HepG2 (cell line): Measurements from ENCODE around the gene NELFCD. TPM values are rescaled to one million over a fixed set of nuclear protein-coding genes. Genes with fewer than 3 reads are reported as not detected.

Experiments
- HNRNPK ChIP-seq: fragments of 200-400 bp; formaldehyde crosslinking; IDR thresholded peaks from 2 replicates; pipeline ENCODE4 v1.6.1; 2018; ENCODE audit warnings: low read length, low read depth, moderate library complexity, mild to moderate bottlenecking; ENCODE audit not compliant: poor library complexity, severe bottlenecking
- KLF13 ChIP-seq: sonication (generic); formaldehyde crosslinking; IDR thresholded peaks from 2 replicates; pipeline ENCODE4 v1.4.0; 2020; ENCODE audit warnings: mild to moderate bottlenecking, missing genetic modification reagents
- KMT2A ChIP-seq: sonication (generic); formaldehyde crosslinking; IDR thresholded peaks from 2 replicates; pipeline ENCODE4 v1.4.0; 2020; ENCODE audit warnings: missing genetic modification reagents
- POLR2AphosphoS2 ChIP-seq: IDR thresholded peaks from 2 replicates; pipeline ENCODE4 v1.6.1; 2011; ENCODE audit warnings: low read depth, low read length, improper control_type of control experiment
- POLR2AphosphoS5 ChIP-seq: IDR thresholded peaks from 2 replicates; pipeline ENCODE4 v1.6.1; 2012; ENCODE audit warnings: low read depth, low read length
- SMARCC2 ChIP-seq: fragments of 450-650 bp; IDR thresholded peaks from 2 replicates; pipeline ENCODE4 v1.6.1; 2017; ENCODE audit warnings: antibody characterized with exemption, mild to moderate bottlenecking
- SOX6 ChIP-seq, 2 experiments: fragments of 450-650 bp in 1 of 2; sonication (generic) in 1 of 2; formaldehyde crosslinking in 1 of 2; IDR thresholded peaks; 2 replicates each; pipeline versions ENCODE4 v1.4.0 to v1.6.1; 2017 to 2020; ENCODE audit warnings: antibody characterized with exemption in 1 of 2, mild to moderate bottlenecking in 1 of 2, missing genetic modification reagents in 1 of 2
- SRY ChIP-seq: sonication (generic); formaldehyde crosslinking; IDR thresholded peaks from 2 replicates; pipeline ENCODE4 v1.8.0; 2022; ENCODE audit warnings: mild to moderate bottlenecking, missing genetic modification reagents
- ZFX ChIP-seq: sonication (generic); formaldehyde crosslinking; IDR thresholded peaks from 2 replicates; pipeline ENCODE4 v1.4.0; 2020; ENCODE audit warnings: mild to moderate bottlenecking, low read depth, missing genetic modification reagents, moderate library complexity
- ZHX1 ChIP-seq: sonication (generic); formaldehyde crosslinking; IDR thresholded peaks from 2 replicates; pipeline ENCODE4 v1.8.1; 2022; ENCODE audit warnings: low read depth, mild to moderate bottlenecking, missing genetic modification reagents
- ZMYM4 ChIP-seq: sonication (generic); formaldehyde crosslinking; IDR thresholded peaks from 2 replicates; pipeline ENCODE4 v1.8.1; 2023; ENCODE audit warnings: mild to moderate bottlenecking, missing genetic modification reagents
- ZNF253 ChIP-seq: sonication (generic); formaldehyde crosslinking; IDR thresholded peaks from 2 replicates; pipeline ENCODE4 v1.8.0; 2022; ENCODE audit warnings: mild to moderate bottlenecking, missing genetic modification reagents, borderline replicate concordance
- ZNF256 ChIP-seq: sonication (generic); formaldehyde crosslinking; conservative IDR thresholded peaks from 2 replicates; pipeline ENCODE4 v1.4.0; 2020; ENCODE audit warnings: missing genetic modification reagents
- ZNF263 ChIP-seq: sonication (generic); formaldehyde crosslinking; IDR thresholded peaks from 2 replicates; pipeline ENCODE4 v1.4.0; 2020; ENCODE audit warnings: missing genetic modification reagents
- ZNF292 ChIP-seq: sonication (generic); formaldehyde crosslinking; IDR thresholded peaks from 2 replicates; pipeline ENCODE4 v1.8.1; 2022; ENCODE audit warnings: mild to moderate bottlenecking, low read depth, missing genetic modification reagents, borderline replicate concordance
- ZNF441 ChIP-seq: sonication (generic); formaldehyde crosslinking; IDR thresholded peaks from 2 replicates; pipeline ENCODE4 v1.7.0; 2021; ENCODE audit warnings: missing genetic modification reagents, borderline replicate concordance
- ZNF510 ChIP-seq: sonication (generic); formaldehyde crosslinking; IDR thresholded peaks from 2 replicates; pipeline ENCODE4 v1.4.0; 2020; ENCODE audit warnings: low read depth, mild to moderate bottlenecking, missing genetic modification reagents
- ZNF549 ChIP-seq: sonication (generic); formaldehyde crosslinking; IDR thresholded peaks from 2 replicates; pipeline ENCODE4 v1.5.0; 2020; ENCODE audit warnings: missing genetic modification reagents
- ZNF770 ChIP-seq: sonication (generic); formaldehyde crosslinking; IDR thresholded peaks from 2 replicates; pipeline ENCODE4 v1.5.0; 2020; ENCODE audit warnings: mild to moderate bottlenecking, missing genetic modification reagents
- polyA plus RNA-seq, 8 experiments: library from polyadenylated mRNA; depleted of rRNA in 3 of 8; stranded (reverse) in 7 of 8; unstranded in 1 of 8; fragments of >200 nt; fragmentation: Illumina TruSeq in 4 of 8; extraction: Trizol in 4 of 8; gene quantifications; 2 replicates each; pipeline versions ENCODE4 v1.2.1 to v1.2.3, GENCODE V29; 2011 to 2016; ENCODE audit warnings: low read depth in 4 of 8, missing spikeins in 1 of 8, mixed read lengths in 1 of 8; ENCODE audit not compliant: insufficient read depth in 1 of 8
- total RNA-seq, 5 experiments: library from RNA; depleted of rRNA; stranded (reverse); fragments of >200 nt; fragmentation: Illumina TruSeq; extraction: Trizol; gene quantifications; 2 replicates each; pipeline ENCODE4 v1.2.3, GENCODE V29; 2016; ENCODE audit warnings: low read depth in 1 of 5
- TF ChIP-seq, protein P1 (sequence below): sonication (generic); formaldehyde crosslinking; IDR thresholded peaks from 2 replicates; pipeline ENCODE4 v1.4.0; 2020; ENCODE audit warnings: mild to moderate bottlenecking, low read depth, missing genetic modification reagents
- TF ChIP-seq, protein P2 (sequence below): sonication (generic); formaldehyde crosslinking; IDR thresholded peaks from 2 replicates; pipeline ENCODE4 v1.9.0; 2022; ENCODE audit warnings: missing genetic modification reagents, mild to moderate bottlenecking, borderline replicate concordance

NELFCD gene
- total and polyA plus RNA-seq, 2 of the 13 experiments (the other 11 are each of a cell fraction or from before 2014, with no cell fraction given) = 159 to 203 TPM

DNA sequence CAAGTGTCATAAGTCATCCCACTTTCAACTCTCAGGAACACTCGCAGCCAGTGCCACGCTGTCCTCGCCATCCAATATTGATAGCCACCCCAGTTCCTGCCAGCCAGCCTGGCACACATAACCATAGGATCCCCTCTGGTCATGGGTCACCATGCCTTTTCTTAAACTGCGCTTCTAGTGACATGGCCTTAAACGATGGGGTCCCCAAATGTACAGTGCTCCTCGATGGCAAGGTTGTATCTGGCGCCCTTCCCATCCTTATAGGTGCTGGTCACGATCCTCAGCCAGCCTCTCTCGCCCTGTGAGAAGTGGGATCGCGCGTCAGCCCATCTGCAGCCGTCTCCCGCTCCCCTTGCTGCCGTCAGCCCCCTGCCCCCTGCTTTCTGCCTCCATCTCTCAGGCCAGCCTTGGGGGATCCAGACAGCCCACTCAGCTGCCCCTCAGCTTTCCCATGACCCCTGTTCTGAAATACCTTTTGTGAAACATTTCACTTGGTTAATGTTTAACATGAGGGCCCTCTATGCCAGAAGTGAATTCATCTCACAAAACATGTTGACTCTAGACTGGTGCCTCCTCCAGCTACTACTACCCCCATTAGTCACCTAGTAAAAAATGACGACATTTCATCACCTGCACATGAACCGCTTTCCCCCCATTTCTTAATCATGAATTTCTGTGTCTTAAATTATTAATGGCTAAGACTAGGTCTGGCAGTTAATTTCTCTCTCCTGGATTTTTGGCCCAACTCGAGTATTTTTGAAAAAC is 14.6 kb downstream of the NELFCD start (continued):
- peak; percentile 44; the same call in 1 of the 2 replicates for TF ChIP-seq SRY (CRISPR knock-in tag)
- no peak for TF ChIP-seq ZNF770 (CRISPR knock-in tag)
- TF ChIP-seq, protein P1, sequence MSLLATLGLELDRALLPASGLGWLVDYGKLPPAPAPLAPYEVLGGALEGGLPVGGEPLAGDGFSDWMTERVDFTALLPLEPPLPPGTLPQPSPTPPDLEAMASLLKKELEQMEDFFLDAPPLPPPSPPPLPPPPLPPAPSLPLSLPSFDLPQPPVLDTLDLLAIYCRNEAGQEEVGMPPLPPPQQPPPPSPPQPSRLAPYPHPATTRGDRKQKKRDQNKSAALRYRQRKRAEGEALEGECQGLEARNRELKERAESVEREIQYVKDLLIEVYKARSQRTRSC (CRISPR knock-in tag) = no peak
- no peak for TF ChIP-seq SMARCC2
- TF ChIP-seq, protein P2, sequence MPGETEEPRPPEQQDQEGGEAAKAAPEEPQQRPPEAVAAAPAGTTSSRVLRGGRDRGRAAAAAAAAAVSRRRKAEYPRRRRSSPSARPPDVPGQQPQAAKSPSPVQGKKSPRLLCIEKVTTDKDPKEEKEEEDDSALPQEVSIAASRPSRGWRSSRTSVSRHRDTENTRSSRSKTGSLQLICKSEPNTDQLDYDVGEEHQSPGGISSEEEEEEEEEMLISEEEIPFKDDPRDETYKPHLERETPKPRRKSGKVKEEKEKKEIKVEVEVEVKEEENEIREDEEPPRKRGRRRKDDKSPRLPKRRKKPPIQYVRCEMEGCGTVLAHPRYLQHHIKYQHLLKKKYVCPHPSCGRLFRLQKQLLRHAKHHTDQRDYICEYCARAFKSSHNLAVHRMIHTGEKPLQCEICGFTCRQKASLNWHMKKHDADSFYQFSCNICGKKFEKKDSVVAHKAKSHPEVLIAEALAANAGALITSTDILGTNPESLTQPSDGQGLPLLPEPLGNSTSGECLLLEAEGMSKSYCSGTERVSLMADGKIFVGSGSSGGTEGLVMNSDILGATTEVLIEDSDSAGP = no peak; the same call in 1 of the 2 replicates
- peak; percentile 80; the same call in 1 of the 2 replicates for TF ChIP-seq POLR2AphosphoS2
- TF ChIP-seq ZNF256 = no peak
- no peak; the same call in 1 of the 2 replicates for TF ChIP-seq KMT2A
- TF ChIP-seq ZNF263 (CRISPR knock-in tag) = no peak
- TF ChIP-seq ZNF549 (CRISPR knock-in tag) = no peak
- no peak for TF ChIP-seq ZNF441 (CRISPR knock-in tag)
- TF ChIP-seq HNRNPK = no peak
- peak; percentile 60 for TF ChIP-seq ZMYM4 (CRISPR knock-in tag)
- no peak for TF ChIP-seq ZFX (CRISPR knock-in tag)
- TF ChIP-seq ZNF510 (CRISPR knock-in tag) = no peak
- TF ChIP-seq ZNF253 (CRISPR knock-in tag) = no peak
- TF ChIP-seq KLF13 = no peak
- no peak for TF ChIP-seq SOX6 (IDR thresholded peaks at IDR 0.05)
- peak; percentile 54 for TF ChIP-seq SOX6 (CRISPR knock-in tag; IDR thresholded peaks at IDR 0.05)
- TF ChIP-seq ZNF292 (CRISPR knock-in tag) = no peak
- TF ChIP-seq POLR2AphosphoS5 = peak; percentile 41; the same call in 1 of the 2 replicates
- TF ChIP-seq ZHX1 (CRISPR knock-in tag) = no peak; the same call in 1 of the 2 replicates
